HEK293 (cell line): ENCODE measurements around the gene MTFP1.
"Not testable (repeated sequence)": the region's sequence is repeated elsewhere in the genome, so short reads cannot be mapped to it uniquely, and the experiment has no call there.

Experiments used
- CTCF ChIA-PET: fragments of 350-600 bp; formaldehyde crosslinking; extraction: SDS; loops from one replicate; lab custom pipeline; 2021; ENCODE audit warnings: antibody characterized with exemption; lab: Yijun Ruan, JAX
- POLR2A ChIA-PET: fragments of 300-600 bp; formaldehyde crosslinking; extraction: SDS; loops from one replicate; lab custom pipeline; 2020; ENCODE audit warnings: antibody characterized with exemption, inconsistent platforms; lab: Yijun Ruan, JAX
- H3K27ac ChIP-seq: fragments of 200-500 bp; sonication (Bioruptor generic); 2 replicates; pipeline ENCODE4 v1.5.1; 2014; ENCODE audit warnings: low read depth, low read length, control low read depth, inconsistent platforms; ENCODE audit errors: extremely low read depth
- H3K36me3 ChIP-seq, 2 experiments: fragments of 200-500 bp in 1 of 2; sonication (Bioruptor generic) in 1 of 2; 1 replicate in 1 of 2; 2 replicates in 1 of 2; pipeline ENCODE4 v1.5.1; 2014 to 2017; ENCODE audit warnings: inconsistent platforms in 2 of 2, low read length in 2 of 2; ENCODE audit not compliant: control insufficient read depth in 2 of 2, insufficient read depth in 1 of 2
- H3K4me1 ChIP-seq: fragments of 200-500 bp; sonication (Bioruptor generic); 2 replicates; pipeline ENCODE4 v1.5.1; 2014; ENCODE audit warnings: mild to moderate bottlenecking, low read length, inconsistent platforms; ENCODE audit not compliant: control insufficient read depth, insufficient read depth
- H3K4me3 ChIP-seq: 2 replicates; pipeline ENCODE4 v1.5.1; 2011; ENCODE audit warnings: low read depth, mild to moderate bottlenecking, control low read depth, low read length, moderate library complexity
- H3K9me3 ChIP-seq: fragments of 200-500 bp; sonication (Bioruptor generic); 2 replicates; pipeline ENCODE4 v1.5.1; 2014; ENCODE audit warnings: low read depth, low read length, inconsistent platforms; ENCODE audit not compliant: control insufficient read depth, insufficient read depth
- GLI2 ChIP-seq: fragments of 450-650 bp; formaldehyde crosslinking; IDR thresholded peaks from 2 replicates; pipeline ENCODE4; 2017; ENCODE audit warnings: missing biosample characterization, missing genetic modification characterization, low read depth, borderline replicate concordance
- KLF9 ChIP-seq: fragments of 450-650 bp; formaldehyde crosslinking; IDR thresholded peaks from 2 replicates; pipeline ENCODE4 v1.5.1; 2016; ENCODE audit warnings: missing biosample characterization, missing genetic modification characterization, low read depth
- OSR2 ChIP-seq: fragments of 450-650 bp; formaldehyde crosslinking; IDR thresholded peaks from 2 replicates; pipeline ENCODE4 v1.5.1; 2016; ENCODE audit warnings: missing biosample characterization, missing genetic modification characterization
- TRIM28 ChIP-seq: IDR thresholded peaks from 2 replicates; pipeline ENCODE4 v1.6.1; 2011; ENCODE audit warnings: low read length, control low read depth, borderline replicate concordance
- ZNF121 ChIP-seq: fragments of 450-650 bp; formaldehyde crosslinking; IDR thresholded peaks from 2 replicates; pipeline ENCODE4 v1.5.1; 2016; ENCODE audit warnings: missing biosample characterization, missing genetic modification characterization
- ZNF174 ChIP-seq: fragments of 450-650 bp; formaldehyde crosslinking; IDR thresholded peaks from 2 replicates; pipeline ENCODE4 v1.5.0; 2017; ENCODE audit warnings: missing biosample characterization, mild to moderate bottlenecking, missing genetic modification characterization
- ZNF521 ChIP-seq: fragments of 450-650 bp; formaldehyde crosslinking; IDR thresholded peaks from 2 replicates; pipeline ENCODE4 v1.5.1; 2017; ENCODE audit warnings: missing biosample characterization, mild to moderate bottlenecking, missing genetic modification characterization
- ZNF558 ChIP-seq: fragments of 450-650 bp; formaldehyde crosslinking; IDR thresholded peaks from 2 replicates; pipeline ENCODE4 v1.5.1; 2016; ENCODE audit warnings: missing biosample characterization, missing genetic modification characterization
- ZNF560 ChIP-seq: fragments of 450-650 bp; formaldehyde crosslinking; IDR thresholded peaks from 2 replicates; pipeline ENCODE4 v1.5.1; 2017; ENCODE audit warnings: missing biosample characterization, missing genetic modification characterization, borderline replicate concordance
- ZNF629 ChIP-seq: fragments of 450-650 bp; formaldehyde crosslinking; IDR thresholded peaks from 2 replicates; pipeline ENCODE4 v1.5.1; 2017; ENCODE audit warnings: missing biosample characterization, missing genetic modification characterization
- ZNF830 ChIP-seq: fragments of 450-650 bp; IDR thresholded peaks from 2 replicates; pipeline ENCODE4 v1.5.0; 2018; ENCODE audit warnings: missing biosample characterization, missing genetic modification characterization, low read depth, mild to moderate bottlenecking, moderate library complexity
- ZSCAN16 ChIP-seq: fragments of 450-650 bp; formaldehyde crosslinking; IDR thresholded peaks from 2 replicates; pipeline ENCODE4 v1.5.1; 2016; ENCODE audit warnings: missing biosample characterization, missing genetic modification characterization
- TF ChIP-seq, protein P1 (sequence below): fragments of 450-650 bp; formaldehyde crosslinking; IDR thresholded peaks from 2 replicates; pipeline ENCODE4 v1.5.1; 2016; ENCODE audit warnings: missing biosample characterization, missing genetic modification characterization
- TF ChIP-seq, protein P2 (sequence below): fragments of 450-650 bp; formaldehyde crosslinking; conservative IDR thresholded peaks from 2 replicates; pipeline ENCODE4 v1.5.1; 2016; ENCODE audit warnings: low read depth, missing biosample characterization, missing genetic modification characterization
- TF ChIP-seq, protein P3 (sequence below): fragments of 450-650 bp; formaldehyde crosslinking; IDR thresholded peaks from 2 replicates; pipeline ENCODE4 v1.5.1; 2016; ENCODE audit warnings: missing biosample characterization, missing genetic modification characterization, low read depth
- TF ChIP-seq, protein P4 (sequence below): fragments of 450-650 bp; formaldehyde crosslinking; IDR thresholded peaks from 2 replicates; pipeline ENCODE4 v1.5.1; 2016; ENCODE audit warnings: missing biosample characterization, missing genetic modification characterization

Gene MTFP1

DNA sequence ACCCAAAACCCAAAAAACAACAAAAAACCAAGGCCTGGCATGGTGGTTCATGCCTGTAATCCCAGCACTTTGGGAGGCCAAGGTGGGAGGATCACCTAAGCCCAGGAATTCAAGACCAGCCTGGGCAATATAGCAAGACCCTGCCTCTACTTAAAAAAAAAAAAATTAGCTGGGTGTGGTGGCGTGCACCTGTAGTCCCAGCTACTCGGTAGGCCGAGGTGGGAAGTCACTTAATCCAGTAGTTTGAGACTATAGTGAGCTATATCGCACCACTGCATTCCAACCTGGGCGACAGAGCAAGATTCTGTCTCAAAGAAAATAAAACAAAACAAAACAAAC, 22.8 kb upstream of the MTFP1 start:
- TF ChIP-seq, protein P1, sequence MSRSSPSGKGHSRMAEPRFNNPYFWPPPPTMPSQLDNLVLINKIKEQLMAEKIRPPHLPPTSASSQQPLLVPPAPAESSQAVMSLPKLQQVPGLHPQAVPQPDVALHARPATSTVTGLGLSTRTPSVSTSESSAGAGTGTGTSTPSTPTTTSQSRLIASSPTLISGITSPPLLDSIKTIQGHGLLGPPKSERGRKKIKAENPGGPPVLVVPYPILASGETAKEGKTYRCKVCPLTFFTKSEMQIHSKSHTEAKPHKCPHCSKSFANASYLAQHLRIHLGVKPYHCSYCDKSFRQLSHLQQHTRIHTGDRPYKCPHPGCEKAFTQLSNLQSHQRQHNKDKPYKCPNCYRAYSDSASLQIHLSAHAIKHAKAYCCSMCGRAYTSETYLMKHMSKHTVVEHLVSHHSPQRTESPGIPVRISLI = 0 out of 2 replicates have a peak, but pooled peaks have one; percentile 47
- TF ChIP-seq ZNF121 = peak; percentile 87
- TF ChIP-seq, all 188 proteins: peak for 2; not testable (repeated sequence) for 186
- not testable (repeated sequence) for H3K27ac ChIP-seq, H3K9me3 ChIP-seq, H3K4me3 ChIP-seq, H3K4me1 ChIP-seq
- ChIA-PET POLR2A (interaction anchor here (1.2 kb wide), 1 partner anchor 21 kb away, joined by 4 read pairs; no protein-coding TSS in a partner anchor), CTCF (interaction anchor here (0.6 to 2.8 kb wide), 6 partner anchors 15 to 729 kb away, joined by 3 to 13 read pairs (median 4); partner anchors contain the start of gene RNF215)
- H3K36me3 ChIP-seq = peaks cover 12 to 32% of the 10 kb centered on the region in 2 experiments

DNA sequence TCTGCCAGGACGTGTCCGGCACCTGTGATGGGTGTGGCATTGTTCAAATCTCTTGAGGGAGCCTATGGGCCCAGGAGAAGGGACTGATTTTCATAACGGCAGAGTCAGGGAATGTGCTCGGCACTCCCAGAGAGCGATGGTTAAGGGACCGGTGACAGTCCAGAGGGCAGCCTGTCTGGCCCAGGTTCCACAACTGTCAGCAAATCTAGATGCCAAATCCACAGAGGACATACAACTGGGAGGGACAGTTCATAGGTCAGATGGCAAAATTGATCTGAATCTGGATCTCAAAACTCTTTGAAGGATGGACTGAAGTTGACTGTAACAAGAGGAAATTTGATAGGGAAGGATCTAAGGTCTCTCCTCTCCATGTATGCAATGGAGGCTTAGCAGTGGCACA, 21.3 kb upstream of the MTFP1 start:
- TF ChIP-seq ZSCAN16 (tag by site-specific recombination) = no peak
- TF ChIP-seq, protein P2, sequence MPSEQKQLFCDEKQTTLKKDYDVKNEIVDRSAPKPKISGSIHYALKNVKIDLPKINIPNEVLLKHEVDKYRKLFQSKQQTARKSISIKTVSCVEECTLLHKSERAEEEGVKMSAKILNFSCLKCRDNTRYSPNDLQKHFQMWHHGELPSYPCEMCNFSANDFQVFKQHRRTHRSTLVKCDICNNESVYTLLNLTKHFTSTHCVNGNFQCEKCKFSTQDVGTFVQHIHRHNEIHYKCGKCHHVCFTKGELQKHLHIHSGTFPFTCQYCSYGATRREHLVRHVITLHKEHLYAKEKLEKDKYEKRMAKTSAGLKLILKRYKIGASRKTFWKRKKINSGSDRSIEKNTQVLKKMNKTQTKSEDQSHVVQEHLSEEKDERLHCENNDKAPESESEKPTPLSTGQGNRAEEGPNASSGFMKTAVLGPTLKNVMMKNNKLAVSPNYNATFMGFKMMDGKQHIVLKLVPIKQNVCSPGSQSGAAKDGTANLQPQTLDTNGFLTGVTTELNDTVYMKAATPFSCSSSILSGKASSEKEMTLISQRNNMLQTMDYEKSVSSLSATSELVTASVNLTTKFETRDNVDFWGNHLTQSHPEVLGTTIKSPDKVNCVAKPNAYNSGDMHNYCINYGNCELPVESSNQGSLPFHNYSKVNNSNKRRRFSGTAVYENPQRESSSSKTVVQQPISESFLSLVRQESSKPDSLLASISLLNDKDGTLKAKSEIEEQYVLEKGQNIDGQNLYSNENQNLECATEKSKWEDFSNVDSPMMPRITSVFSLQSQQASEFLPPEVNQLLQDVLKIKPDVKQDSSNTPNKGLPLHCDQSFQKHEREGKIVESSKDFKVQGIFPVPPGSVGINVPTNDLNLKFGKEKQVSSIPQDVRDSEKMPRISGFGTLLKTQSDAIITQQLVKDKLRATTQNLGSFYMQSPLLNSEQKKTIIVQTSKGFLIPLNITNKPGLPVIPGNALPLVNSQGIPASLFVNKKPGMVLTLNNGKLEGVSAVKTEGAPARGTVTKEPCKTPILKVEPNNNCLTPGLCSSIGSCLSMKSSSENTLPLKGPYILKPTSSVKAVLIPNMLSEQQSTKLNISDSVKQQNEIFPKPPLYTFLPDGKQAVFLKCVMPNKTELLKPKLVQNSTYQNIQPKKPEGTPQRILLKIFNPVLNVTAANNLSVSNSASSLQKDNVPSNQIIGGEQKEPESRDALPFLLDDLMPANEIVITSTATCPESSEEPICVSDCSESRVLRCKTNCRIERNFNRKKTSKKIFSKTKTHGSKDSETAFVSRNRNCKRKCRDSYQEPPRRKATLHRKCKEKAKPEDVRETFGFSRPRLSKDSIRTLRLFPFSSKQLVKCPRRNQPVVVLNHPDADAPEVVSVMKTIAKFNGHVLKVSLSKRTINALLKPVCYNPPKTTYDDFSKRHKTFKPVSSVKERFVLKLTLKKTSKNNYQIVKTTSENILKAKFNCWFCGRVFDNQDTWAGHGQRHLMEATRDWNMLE (tag by site-specific recombination) = no peak
- TF ChIP-seq ZNF174 (tag by site-specific recombination) = no peak
- no peak for TF ChIP-seq GLI2 (tag by site-specific recombination)
- TF ChIP-seq, protein P3, sequence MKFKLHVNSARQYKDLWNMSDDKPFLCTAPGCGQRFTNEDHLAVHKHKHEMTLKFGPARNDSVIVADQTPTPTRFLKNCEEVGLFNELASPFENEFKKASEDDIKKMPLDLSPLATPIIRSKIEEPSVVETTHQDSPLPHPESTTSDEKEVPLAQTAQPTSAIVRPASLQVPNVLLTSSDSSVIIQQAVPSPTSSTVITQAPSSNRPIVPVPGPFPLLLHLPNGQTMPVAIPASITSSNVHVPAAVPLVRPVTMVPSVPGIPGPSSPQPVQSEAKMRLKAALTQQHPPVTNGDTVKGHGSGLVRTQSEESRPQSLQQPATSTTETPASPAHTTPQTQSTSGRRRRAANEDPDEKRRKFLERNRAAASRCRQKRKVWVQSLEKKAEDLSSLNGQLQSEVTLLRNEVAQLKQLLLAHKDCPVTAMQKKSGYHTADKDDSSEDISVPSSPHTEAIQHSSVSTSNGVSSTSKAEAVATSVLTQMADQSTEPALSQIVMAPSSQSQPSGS (tag by site-specific recombination) = no peak
- TF ChIP-seq, protein P4, sequence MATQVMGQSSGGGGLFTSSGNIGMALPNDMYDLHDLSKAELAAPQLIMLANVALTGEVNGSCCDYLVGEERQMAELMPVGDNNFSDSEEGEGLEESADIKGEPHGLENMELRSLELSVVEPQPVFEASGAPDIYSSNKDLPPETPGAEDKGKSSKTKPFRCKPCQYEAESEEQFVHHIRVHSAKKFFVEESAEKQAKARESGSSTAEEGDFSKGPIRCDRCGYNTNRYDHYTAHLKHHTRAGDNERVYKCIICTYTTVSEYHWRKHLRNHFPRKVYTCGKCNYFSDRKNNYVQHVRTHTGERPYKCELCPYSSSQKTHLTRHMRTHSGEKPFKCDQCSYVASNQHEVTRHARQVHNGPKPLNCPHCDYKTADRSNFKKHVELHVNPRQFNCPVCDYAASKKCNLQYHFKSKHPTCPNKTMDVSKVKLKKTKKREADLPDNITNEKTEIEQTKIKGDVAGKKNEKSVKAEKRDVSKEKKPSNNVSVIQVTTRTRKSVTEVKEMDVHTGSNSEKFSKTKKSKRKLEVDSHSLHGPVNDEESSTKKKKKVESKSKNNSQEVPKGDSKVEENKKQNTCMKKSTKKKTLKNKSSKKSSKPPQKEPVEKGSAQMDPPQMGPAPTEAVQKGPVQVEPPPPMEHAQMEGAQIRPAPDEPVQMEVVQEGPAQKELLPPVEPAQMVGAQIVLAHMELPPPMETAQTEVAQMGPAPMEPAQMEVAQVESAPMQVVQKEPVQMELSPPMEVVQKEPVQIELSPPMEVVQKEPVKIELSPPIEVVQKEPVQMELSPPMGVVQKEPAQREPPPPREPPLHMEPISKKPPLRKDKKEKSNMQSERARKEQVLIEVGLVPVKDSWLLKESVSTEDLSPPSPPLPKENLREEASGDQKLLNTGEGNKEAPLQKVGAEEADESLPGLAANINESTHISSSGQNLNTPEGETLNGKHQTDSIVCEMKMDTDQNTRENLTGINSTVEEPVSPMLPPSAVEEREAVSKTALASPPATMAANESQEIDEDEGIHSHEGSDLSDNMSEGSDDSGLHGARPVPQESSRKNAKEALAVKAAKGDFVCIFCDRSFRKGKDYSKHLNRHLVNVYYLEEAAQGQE = no peak
- no peak for TF ChIP-seq OSR2
- TF ChIP-seq ZNF560 (tag by site-specific recombination) = no peak
- TF ChIP-seq TRIM28 = no peak
- no peak for TF ChIP-seq ZNF558
- TF ChIP-seq KLF9 = no peak
- TF ChIP-seq ZNF830 (tag by site-specific recombination) = no peak
- no peak for TF ChIP-seq ZNF629 (tag by site-specific recombination)
- no peak for TF ChIP-seq ZNF521
- Histone ChIP-seq H3K4me1 (no peaks in the 10 kb centered on the region), H3K27ac (no peak overlapping the region), H3K4me3 (no peak overlapping the region), H3K36me3 (peaks cover 28 to 48% of the 10 kb centered on the region in 2 experiments), H3K9me3 (no peaks in the 10 kb centered on the region)
- ChIA-PET CTCF (interaction anchor here (0.6 to 0.9 kb wide), 3 partner anchors 76 to 115 kb away, joined by 3 to 4 read pairs (median 3); partner anchors contain the start of gene CASTOR1), POLR2A (interaction anchor here (1.7 kb wide), 1 partner anchor 18 kb away, joined by 3 read pairs; no protein-coding TSS in a partner anchor)
